HG03442 (cell line): ENCODE measurements around the gene FGF21.

Experiments
- ATAC-seq: cut with Tn5 transposase; IDR thresholded peaks from one replicate; pipeline ENCODE4 v1.9.1; 2021; ENCODE audit warnings: mild to moderate bottlenecking, moderate library complexity; ENCODE audit not compliant: unreplicated experiment

The FGF21 gene

DNA sequence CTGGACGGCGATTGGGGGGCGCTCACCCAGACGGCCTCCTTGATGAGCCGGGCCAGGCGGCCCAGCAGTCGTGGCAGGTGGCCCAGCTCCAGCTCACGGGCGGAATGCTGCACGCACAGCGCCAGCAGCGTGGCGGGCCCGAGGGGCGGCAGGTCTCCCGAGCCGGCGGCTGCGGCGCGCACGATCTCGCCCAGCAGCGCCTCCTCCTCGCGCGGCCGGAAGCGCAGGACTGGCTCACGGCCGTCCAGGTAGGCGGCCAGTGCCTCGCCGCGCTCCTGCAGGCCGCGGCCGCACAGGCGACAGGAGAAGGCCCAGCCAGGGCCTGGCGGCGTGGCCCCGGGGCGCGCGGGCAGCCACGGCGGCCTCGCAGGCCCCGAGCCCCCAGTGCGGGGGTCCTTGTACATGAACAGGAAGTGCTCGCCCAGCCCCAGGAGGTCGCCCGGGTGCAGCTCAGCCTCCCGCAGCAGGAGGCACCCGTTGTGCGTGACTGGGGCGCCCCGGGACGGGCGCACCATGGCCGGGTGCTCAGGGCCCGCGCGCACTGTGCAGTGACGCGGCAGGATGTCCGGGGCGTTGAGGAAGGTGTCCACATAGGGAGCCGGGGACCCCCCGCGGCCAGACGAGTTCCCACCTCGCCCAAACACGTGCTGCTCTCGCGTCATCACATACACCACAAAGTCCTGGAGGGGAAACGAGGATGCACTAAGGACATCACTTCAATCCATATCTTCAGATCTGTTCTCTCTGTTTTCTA is 26.2 kb upstream of the FGF21 start:
- ATAC-seq, result no peak

DNA sequence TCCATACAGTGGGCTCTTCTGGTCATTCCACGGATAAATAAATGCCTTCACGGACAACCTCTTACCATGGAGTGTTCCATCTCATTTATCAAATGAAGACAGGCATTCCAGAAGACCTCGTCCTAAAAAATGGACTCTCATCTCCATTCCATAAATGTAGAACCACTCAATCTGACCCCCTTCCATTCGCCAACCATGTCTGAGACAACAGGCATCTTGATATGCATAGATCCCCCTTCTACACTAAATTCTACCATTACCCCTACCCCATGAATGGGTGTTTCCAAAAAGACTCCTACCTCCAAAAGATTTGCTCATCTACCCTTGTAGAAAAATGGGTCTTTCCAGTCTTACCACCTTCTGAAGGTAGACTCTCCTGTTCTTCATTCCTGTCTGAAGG is 23.9 kb upstream of the FGF21 start:
- no peak for ATAC-seq

DNA sequence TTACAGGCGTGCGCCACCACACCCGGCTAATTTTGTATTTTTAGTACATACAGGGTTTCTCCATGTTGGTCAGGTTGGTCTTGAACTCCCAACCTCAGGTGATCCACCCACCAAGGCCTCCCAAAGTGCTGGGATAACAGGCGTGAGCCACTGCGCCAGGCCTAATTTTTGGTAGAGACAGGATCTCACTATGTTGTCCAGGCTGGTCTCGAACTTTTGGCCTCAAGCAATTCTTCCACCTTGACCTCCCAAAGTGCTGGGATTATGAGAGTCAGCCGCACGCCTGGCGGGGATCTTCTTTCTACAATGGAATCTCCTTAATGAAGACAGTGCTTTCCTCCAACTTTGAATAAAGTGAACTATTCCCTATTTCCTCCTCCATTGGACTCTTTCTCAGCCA is 20.7 kb upstream of the FGF21 start:
- no peak for ATAC-seq

DNA sequence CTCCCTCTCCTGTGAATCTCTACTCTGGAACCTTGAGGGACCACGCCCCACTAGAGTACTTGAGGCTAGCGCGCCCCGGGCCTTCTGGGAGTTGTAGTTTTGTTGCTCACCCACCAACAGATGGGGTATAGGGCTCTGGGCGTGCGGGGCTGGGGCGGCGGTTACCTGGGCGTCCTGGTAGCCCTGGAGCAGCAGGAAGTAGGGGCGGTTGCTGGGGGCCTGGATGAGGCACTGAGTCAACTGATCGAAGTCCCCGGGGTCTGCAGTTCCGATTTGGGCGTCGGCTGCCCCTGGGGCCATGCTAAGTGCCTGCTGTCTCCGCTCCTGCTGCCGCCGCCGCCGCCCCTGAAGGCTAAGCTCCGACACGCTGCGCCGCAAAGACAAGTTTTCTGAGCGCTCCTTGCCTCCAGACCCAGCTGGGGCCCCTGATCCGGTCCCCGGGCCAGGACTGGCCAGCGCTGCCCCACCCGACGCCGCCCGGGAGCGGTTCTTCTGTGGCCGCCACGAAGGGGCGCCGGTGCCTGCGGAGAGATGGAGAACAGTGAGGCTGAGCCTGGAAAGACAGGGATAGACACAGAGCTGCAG is 20.2 kb upstream of the FGF21 start:
- no peak for ATAC-seq

GRCh38 chr19:48737360-48737998 is 17.8 kb upstream of the FGF21 start:
- ATAC-seq, result no peak

DNA sequence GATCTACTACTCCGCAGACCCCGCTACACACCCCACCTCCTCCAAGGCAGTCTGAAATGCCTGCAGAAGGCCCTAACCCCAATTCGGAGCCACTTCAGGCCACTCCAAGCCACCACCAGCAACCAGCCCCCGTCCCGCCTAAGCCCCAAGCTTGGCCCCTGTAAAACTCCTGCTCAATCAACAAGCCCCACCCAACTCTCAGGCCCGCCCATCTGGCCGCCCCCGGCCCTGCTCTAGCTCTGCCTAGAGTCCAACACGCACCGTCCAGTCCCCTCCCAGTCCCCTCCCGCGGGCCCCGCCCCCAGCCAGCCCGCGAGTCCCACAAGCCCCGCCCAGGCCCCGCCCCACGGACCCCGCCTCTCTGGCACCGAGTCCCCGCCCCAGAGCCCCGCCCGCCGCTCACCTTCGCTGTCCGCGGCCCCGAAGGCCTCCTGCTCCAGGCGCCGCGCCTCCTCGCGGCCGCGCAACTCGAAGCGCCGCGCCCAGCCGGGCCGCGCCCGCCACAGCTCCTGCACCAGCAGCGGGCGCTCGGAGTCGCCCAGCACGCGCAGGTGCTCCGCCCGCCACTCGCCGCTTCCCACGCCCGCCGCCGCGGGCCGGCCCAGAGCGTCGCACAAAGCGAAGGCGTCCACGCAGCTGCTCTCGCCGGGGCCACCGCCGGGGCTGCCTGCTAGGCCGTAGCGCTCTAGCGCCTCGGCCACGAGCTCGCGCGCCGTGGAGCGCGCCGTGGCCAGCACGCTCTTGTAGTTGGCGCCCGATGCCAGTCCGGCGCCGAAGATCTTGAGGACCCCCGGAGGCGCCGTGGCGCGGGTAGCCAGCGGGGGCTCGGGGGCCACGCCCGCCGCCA is 16.5 kb upstream of the FGF21 start:
- peak; percentile 84 for ATAC-seq

- no peak for ATAC-seq
Observed at GRCh38 chr19:48739404-48740163, 15.7 kb upstream of the FGF21 start.

GRCh38 chr19:48740164-48740972 is 15.0 kb upstream of the FGF21 start, which contains the start of gene RASIP1:
RASIP1 (minus strand) TSS chr19:48740610; CDS start chr19:48740282, 328 bp downstream.
- ATAC-seq, result no peak

DNA sequence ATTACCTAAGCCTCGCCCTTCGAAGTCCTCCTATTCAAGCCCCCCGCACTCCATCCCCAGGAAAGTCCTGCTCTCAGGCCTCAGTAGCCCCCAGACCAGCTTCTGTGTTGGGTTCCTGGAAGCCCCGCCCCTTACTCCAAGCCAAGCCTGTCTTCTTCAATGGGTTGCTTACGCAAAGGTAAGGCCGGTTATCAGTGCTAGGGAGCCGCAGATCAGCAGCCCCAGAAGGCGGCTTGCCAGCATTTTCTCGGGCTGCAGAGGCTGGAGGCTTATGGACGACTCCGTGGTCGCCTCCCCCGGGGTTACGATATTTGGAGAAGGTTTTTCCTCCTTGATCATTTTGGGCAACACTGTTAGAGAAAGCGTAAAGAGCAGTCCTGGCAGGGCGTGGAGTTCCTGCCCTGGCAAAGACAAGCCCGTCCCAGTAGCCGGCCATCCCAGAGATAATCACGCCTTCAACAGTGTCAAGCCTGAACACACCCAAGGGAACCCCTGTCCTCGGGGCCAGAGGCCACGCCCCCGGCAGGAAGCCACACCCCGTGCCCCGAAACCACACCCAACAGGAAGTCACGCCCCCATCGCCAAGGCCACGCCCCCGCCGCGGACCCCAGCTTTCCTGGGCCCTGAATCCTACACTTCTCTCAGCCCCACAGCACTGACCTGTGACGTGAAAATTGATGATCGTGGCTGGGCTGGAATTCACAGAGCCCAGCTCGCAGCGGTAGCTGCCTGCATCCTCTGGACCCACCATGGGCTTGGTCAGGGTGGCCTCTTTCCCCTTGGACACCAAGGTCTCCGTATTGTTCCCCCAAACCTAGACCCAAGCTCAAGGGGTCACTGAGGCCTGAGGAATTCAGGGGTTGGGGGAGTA is 14.0 kb upstream of the FGF21 start:
- no peak for ATAC-seq

GRCh38 chr19:48742096-48742495 is 13.2 kb upstream of the FGF21 start:
- ATAC-seq, result no peak

DNA sequence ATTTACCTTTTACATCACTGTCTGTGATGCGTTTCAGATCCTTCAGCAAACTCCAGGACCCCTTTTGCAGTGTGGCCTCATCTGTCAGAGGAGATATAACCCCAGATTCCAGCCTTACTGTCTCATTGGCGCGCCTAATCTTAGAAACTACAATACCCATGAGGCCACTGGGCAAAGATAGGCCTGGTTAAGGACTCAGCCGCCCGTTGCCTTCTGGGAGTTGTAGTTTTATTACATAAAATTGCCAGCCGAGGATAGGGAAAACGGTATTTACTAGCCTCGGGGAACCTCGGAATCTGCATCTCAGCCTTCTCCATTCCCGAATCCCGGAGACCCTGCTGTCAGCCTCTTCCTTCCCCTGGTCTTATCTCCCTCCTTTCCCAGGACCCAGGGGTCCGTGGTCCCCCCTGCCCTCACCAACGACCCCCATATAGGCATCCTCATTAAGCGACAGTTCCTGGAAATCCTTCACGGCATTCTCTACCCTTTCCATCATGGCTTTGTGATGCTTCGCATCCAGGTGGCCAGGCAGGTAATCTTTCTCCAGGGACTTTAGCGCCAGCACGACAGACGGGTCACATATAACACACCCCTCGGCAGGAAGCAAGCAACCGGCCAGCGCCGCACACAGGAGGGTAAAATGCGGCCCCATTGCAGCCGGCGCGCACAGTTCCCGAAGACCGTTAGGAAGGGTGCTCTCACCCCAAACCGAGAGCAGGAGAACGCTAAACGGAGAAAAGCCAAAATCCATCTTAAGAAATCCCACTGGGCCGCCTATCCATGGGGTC is 9.9 kb upstream of the FGF21 start:
- ATAC-seq, result no peak

DNA sequence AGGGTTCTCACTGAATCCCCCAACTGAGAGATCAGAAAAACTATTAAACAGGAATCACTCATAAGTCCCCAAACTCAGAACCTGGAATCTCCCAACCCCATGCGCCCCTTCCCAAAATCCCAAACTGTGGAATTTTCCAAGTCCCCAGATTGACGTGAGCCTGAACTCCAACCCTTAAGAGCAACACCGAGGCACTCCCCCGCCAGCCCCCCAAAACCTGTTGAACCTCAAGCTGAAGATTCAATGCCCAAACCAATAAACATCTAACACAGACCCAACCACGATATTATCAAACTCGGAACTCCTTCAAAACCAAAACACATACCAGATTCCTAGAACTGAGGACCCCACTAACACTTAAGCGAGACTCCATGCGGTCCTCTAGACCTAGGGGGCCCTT is 9.2 kb upstream of the FGF21 start:
- ATAC-seq, result no peak

GRCh38 chr19:48746738-48747575 is 8.4 kb upstream of the FGF21 start, which contains the start of gene IZUMO1:
IZUMO1 (minus strand) TSS chr19:48746909; CDS start chr19:48745859, 1,050 bp downstream.
- no peak for ATAC-seq

GRCh38 chr19:48749571-48750198 is 5.6 kb upstream of the FGF21 start:
- ATAC-seq, result no peak

DNA sequence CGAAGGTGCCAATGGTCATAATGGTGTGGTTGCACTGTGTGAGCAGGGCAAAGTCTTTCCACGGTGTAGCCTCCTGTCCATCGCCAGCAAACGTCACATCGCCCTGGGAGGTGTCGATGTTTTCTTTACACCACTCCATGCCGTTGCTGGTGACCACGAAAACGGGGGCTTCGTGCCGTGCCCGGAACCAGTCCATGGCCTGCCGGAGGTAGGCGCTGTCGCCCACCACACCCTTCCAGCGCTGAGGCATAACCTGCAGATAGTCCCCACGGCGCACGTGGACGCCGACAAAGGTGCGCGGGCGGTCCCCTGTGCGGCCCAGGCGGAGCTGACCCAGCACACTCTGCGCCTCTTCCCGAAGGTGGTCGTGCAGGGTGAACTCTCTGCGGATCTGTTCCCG is 5.0 kb upstream of the FGF21 start:
- ATAC-seq, result no peak

- no peak for ATAC-seq
Observed at GRCh38 chr19:48750771-48751504, 4.4 kb upstream of the FGF21 start.
